ENCODE measurements around the gene MGAT4B. TPM values are rescaled to one million over a fixed set of nuclear protein-coding genes. Genes with fewer than 3 reads are reported as not detected.

Gene MGAT4B
- total RNA-seq, 1 experiment from 2014 or later = 151 TPM

- TF ChIP-seq, protein P1, sequence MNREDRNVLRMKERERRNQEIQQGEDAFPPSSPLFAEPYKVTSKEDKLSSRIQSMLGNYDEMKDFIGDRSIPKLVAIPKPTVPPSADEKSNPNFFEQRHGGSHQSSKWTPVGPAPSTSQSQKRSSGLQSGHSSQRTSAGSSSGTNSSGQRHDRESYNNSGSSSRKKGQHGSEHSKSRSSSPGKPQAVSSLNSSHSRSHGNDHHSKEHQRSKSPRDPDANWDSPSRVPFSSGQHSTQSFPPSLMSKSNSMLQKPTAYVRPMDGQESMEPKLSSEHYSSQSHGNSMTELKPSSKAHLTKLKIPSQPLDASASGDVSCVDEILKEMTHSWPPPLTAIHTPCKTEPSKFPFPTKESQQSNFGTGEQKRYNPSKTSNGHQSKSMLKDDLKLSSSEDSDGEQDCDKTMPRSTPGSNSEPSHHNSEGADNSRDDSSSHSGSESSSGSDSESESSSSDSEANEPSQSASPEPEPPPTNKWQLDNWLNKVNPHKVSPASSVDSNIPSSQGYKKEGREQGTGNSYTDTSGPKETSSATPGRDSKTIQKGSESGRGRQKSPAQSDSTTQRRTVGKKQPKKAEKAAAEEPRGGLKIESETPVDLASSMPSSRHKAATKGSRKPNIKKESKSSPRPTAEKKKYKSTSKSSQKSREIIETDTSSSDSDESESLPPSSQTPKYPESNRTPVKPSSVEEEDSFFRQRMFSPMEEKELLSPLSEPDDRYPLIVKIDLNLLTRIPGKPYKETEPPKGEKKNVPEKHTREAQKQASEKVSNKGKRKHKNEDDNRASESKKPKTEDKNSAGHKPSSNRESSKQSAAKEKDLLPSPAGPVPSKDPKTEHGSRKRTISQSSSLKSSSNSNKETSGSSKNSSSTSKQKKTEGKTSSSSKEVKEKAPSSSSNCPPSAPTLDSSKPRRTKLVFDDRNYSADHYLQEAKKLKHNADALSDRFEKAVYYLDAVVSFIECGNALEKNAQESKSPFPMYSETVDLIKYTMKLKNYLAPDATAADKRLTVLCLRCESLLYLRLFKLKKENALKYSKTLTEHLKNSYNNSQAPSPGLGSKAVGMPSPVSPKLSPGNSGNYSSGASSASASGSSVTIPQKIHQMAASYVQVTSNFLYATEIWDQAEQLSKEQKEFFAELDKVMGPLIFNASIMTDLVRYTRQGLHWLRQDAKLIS (CRISPR knock-in tag; IDR thresholded peaks at IDR 0.05; ENCODE audit: borderline replicate concordance) = no peak
- TF ChIP-seq PREB (CRISPR knock-in tag; IDR thresholded peaks at IDR 0.05; ENCODE audit: borderline replicate concordance) (0 out of 2 replicates have a peak, but pooled peaks have one; percentile 59), FOXK1 (CRISPR knock-in tag; IDR thresholded peaks at IDR 0.05) (peak; percentile 55; the same call in 1 of the 2 replicates), KAT7 (CRISPR knock-in tag; IDR thresholded peaks at IDR 0.05; ENCODE audit: borderline replicate concordance) (peak; percentile 94; the same call in 1 of the 2 replicates), CREB1 (CRISPR knock-in tag; IDR thresholded peaks at IDR 0.05) (no peak), MYBL2 (CRISPR knock-in tag; IDR thresholded peaks at IDR 0.05) (no peak)
- TF ChIP-seq, protein P2, sequence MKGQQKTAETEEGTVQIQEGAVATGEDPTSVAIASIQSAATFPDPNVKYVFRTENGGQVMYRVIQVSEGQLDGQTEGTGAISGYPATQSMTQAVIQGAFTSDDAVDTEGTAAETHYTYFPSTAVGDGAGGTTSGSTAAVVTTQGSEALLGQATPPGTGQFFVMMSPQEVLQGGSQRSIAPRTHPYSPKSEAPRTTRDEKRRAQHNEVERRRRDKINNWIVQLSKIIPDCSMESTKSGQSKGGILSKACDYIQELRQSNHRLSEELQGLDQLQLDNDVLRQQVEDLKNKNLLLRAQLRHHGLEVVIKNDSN (CRISPR knock-in tag; IDR thresholded peaks at IDR 0.05) = peak; percentile 51; the same call in 1 of the 2 replicates
These were observed 14.0 kb upstream of the MGAT4B start, which contains the start of gene SQSTM1 (continued) for GRCh38 chr5:179820483-179821297.

DNA sequence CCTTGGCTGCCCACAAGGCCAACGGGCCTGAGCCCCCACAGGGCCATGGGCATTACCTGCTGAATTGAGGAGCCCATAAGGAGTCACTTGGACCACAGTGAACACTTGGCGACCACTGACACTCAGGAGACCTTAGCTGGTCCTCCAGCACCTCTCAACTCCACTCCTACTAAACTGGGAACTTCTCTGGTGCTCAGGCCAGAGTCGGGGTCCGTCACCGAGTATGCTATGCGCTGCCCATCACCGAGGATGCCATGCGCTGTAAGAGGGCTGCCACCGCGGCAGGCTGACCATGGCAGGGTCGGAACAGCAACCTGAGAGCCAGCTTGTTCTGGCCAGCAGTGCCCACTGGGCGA, 13.4 kb upstream of the MGAT4B start:
- ChIA-PET POLR2A (interaction anchor here (0.9 to 1.7 kb wide), 3 partner anchors 9 to 23 kb away, joined by 3 to 9 read pairs (median 4); partner anchors contain the start of gene MGAT4B), CTCF (interaction anchor here (1.0 to 2.5 kb wide), 3 partner anchors 18 to 65 kb away, joined by 3 to 20 read pairs (median 3); no protein-coding TSS in a partner anchor)
- Mint-ChIP-seq H3K36me3 (peaks cover 19% of the 10 kb centered on the region), H3K9me3 (no peaks in the 10 kb centered on the region), H3K27me3 (ENCODE audit: low read depth) (peaks cover 22% of the 10 kb centered on the region), H3K27ac (no peak overlapping the region), H3K4me1 (peaks cover 36% of the 10 kb centered on the region), H3K4me3 (peak overlapping the region; percentile 59)
- TF ChIP-seq, protein P3, sequence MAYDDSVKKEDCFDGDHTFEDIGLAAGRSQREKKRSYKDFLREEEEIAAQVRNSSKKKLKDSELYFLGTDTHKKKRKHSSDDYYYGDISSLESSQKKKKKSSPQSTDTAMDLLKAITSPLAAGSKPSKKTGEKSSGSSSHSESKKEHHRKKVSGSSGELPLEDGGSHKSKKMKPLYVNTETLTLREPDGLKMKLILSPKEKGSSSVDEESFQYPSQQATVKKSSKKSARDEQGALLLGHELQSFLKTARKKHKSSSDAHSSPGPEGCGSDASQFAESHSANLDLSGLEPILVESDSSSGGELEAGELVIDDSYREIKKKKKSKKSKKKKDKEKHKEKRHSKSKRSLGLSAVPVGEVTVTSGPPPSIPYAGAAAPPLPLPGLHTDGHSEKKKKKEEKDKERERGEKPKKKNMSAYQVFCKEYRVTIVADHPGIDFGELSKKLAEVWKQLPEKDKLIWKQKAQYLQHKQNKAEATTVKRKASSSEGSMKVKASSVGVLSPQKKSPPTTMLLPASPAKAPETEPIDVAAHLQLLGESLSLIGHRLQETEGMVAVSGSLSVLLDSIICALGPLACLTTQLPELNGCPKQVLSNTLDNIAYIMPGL (CRISPR knock-in tag; IDR thresholded peaks at IDR 0.05) = 0 out of 2 replicates have a peak, but pooled peaks have one; percentile 9
- TF ChIP-seq ELF4 (CRISPR knock-in tag; IDR thresholded peaks at IDR 0.05; ENCODE audit: low read depth) = no peak
- TF ChIP-seq, protein P4, sequence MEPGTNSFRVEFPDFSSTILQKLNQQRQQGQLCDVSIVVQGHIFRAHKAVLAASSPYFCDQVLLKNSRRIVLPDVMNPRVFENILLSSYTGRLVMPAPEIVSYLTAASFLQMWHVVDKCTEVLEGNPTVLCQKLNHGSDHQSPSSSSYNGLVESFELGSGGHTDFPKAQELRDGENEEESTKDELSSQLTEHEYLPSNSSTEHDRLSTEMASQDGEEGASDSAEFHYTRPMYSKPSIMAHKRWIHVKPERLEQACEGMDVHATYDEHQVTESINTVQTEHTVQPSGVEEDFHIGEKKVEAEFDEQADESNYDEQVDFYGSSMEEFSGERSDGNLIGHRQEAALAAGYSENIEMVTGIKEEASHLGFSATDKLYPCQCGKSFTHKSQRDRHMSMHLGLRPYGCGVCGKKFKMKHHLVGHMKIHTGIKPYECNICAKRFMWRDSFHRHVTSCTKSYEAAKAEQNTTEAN (CRISPR knock-in tag; IDR thresholded peaks at IDR 0.05) = no peak
- DNase-seq (ENCODE audit: low spot score) (peak; percentile 32), ATAC-seq (no peak)

Data from WTC11 (cell line).